Activated CD8-positive, alpha-beta memory T cell treated with anti-CD3 and anti-CD28 coated beads, Interleukin-2, amount 50 U/mL, for 4 hours (primary cell): ENCODE data around the gene GAL3ST1.
"Not testable (repeated sequence)": the region's sequence is repeated elsewhere in the genome, so short reads cannot be mapped to it uniquely, and the experiment has no call there.

Experiments used
- DNase-seq: peaks from one replicate; pipeline ENCODE4 v3.0.0-alpha.2; 2020

The GAL3ST1 gene

GRCh38 chr22:30596199-30596598 is 21.7 kb upstream of the GAL3ST1 start:
- DNase-seq = no peak

GRCh38 chr22:30592360-30592713 is 17.9 kb upstream of the GAL3ST1 start:
- DNase-seq = not testable (repeated sequence)

- DNase-seq = peak; percentile 93
Observed at GRCh38 chr22:30591588-30592359, 17.3 kb upstream of the GAL3ST1 start, which contains the start of gene PES1. PES1 (minus strand) TSS chr22:30591910; CDS start chr22:30591833, 77 bp downstream.

- DNase-seq = no peak
Observed at GRCh38 chr22:30591191-30591587, 16.7 kb upstream of the GAL3ST1 start.

GRCh38 chr22:30586414-30586813 is 11.9 kb upstream of the GAL3ST1 start:
- DNase-seq = no peak

DNA sequence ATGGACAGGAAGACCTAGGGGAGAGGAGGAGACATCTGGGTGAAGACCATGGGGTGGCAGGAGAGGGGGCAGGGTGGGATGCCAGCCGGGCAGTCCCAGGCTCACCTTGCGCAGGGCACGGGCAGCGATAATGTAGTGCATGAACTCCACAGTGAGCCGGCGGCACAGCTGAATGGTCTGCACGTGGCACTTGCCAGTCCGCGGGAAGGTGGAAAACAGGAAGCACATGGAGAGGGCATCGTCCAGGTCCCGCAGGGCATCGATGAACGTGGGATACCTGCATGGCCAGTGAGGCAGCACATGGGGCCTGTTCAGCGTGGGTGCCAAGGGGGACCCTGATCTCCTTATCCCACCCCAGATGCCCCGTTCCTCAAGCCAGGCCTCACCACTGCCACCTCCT is 10.0 kb upstream of the GAL3ST1 start:
- DNase-seq = no peak

- DNase-seq = no peak
Observed at GRCh38 chr22:30582788-30583545, 8.5 kb upstream of the GAL3ST1 start.

DNA sequence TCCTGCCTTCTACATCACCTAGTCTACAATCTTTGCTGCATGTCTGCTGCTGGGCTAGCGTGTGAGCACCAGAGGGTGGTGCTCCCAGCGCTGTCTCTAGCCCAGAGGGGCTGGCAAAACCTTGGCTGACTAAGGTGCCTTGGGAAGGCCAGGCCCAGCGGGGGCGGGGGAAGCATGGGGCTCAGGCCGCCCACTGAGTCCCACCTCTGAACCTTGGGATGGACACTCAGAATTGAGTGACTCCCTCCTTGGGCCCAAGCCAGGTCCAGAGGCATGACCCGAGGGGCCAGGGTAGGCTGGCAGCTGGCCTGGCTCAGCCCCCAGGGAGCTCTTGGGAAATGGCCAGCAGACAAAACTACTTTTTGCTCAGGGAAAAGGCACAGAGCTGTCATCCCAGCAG is 7.6 kb upstream of the GAL3ST1 start:
- DNase-seq = no peak

- no peak for DNase-seq
Observed at GRCh38 chr22:30580896-30581295, 6.4 kb upstream of the GAL3ST1 start.

DNA sequence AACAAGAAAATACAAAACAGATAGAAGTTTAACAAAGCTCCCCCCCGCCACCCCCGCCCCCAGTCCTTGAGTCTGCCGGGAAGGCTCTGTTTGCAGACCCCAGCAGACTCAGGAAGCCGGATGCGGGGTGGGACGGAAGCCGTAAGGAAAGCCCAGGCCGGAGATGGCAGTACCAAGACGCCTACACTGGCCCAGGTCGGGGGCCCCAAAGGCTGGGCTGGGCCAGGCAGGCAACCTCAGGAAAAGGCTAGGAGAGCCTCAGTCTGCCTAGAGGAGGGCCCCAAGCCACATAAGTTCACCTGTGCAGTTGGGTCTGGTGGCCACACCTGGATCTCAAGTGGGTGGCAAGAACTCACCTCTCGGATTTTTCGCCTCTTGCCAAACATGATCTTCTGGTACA is 4.0 kb upstream of the GAL3ST1 start:
- no peak for DNase-seq

DNA sequence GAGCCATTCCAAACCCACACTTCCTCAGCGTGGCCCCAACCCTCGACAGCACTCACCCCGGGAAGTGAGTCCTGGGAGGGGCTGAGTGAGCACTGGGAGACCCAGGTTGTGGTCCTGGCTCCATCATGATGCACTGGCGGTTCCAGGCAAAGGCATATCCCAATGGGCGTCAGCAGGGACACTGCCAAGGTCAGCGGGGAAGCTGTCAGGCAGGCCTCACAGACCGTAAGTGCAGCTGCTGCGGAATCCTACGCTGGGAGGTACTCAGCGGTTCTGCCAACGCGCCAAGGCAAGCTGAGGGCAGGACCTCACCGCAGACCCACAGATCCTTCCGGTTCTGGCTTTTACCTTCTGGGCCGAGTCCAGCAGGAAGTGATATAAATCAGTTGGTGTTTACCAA is 1.4 kb upstream of the GAL3ST1 start:
- no peak for DNase-seq

- DNase-seq = no peak
Observed at GRCh38 chr22:30574997-30575671, 669 bp upstream of the GAL3ST1 start.

DNA sequence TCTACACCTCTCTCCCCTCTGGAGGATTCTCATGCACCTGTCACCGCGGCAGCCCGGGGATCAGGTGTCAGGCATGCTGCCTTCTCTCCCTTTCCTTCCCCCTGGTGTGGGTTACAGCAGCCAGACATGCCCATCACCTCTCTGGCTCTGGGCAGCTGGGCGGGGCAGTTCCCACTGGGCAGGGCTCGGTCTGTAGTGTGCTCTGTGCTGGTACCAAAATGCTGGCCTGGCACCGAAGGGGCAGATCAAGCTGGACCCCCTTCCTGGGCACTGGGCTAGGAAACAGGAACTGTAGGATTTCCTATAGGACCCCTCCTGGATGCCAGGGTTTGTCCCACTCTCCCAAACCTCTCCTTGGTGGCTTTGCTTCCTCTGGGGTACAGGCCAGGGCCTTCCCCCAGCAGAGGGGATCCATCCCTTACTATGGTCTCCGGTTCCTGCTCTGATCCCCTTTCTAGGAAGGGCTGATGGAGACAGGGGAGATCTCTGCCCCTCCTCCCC is 821 bp downstream of the GAL3ST1 start:
- no peak for DNase-seq

GRCh38 chr22:30572840-30573593 is 1.4 kb downstream of the GAL3ST1 start:
- DNase-seq = no peak

- DNase-seq = no peak
Observed at GRCh38 chr22:30572210-30572609, 2.3 kb downstream of the GAL3ST1 start.

DNA sequence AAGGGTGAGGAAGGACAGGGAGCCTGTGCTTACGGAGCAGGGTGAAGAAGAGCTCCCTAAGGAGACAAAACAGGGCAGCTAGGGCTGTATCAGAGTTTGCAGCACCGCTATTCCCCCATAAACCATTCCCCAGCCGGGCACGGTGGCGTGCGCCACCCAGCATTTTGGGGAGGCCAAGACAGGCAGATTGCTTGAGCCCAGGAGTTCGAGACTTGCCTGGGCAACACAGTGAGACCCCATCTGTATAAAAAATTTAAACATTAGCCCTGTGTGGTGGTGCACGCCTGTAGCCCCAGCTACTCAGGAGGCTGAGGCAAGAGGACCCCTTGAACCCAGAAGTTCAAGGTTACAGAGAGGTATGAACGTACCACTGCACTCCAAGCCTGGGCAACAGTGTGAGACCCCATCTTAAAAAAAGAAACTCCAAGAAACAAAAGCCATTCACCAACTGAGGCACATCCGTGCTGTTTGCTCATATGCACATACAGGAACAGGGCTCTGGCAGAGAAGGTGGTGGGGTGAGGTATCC is 4.7 kb downstream of the GAL3ST1 start:
- no peak for DNase-seq

- no peak for DNase-seq
Observed at GRCh38 chr22:30568137-30568805, 6.2 kb downstream of the GAL3ST1 start.

GRCh38 chr22:30567277-30567676 is 7.2 kb downstream of the GAL3ST1 start:
- not testable (repeated sequence) for DNase-seq

- no peak for DNase-seq
Observed at GRCh38 chr22:30566125-30566524, 8.3 kb downstream of the GAL3ST1 start.

DNA sequence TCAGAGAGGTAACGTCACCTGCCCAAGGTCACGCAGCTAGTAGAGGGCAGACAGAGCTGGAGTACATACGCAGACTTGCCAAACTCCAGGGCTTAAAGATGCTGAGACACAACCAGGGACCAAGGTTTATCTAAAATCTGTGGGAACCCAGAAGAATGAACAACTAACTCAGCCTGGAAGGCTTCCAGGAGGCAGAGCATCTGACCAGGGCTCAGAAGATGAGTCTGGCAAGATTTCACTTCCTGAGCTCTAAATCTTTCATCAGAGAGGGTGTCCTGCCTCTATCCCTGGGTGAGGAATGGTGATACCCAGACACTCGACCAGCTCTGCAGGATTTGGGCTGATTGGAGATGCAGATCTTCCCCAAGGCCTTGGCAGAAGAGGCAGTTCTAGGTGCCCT is 9.1 kb downstream of the GAL3ST1 start:
- DNase-seq = no peak

GRCh38 chr22:30564761-30565119 is 9.7 kb downstream of the GAL3ST1 start:
- DNase-seq = no peak
